HUDEP-2 (cell line): ENCODE measurements around the gene MARS1.

Source experiments
- DNase-seq, 76 experiments: peaks; one replicate each; lab custom pipeline; 2025; ENCODE audit not compliant: unreplicated experiment in 76 of 76; lab: John Stamatoyannopoulos, UW

Gene MARS1

GRCh38 chr12:57564178-57564740 is 76.4 kb downstream of the MARS1 start:
- DNase-seq: no peak
